Right lobe of liver (tissue), 4 donors: ENCODE data around the gene SPATA2.

Source experiments
- CTCF ChIP-seq, 4 donors: fragments of 200-600 bp in 3 of 4; fragments of 450-650 bp in 1 of 4; IDR thresholded peaks; one replicate each; pipeline versions ENCODE4 v1.5.1 to v1.8.0; 2016 to 2022; ENCODE audit warnings: antibody characterized with exemption in 4 of 4, mild to moderate bottlenecking in 2 of 4
- POLR2A ChIP-seq: fragments of 450-650 bp; IDR thresholded peaks from one replicate; pipeline ENCODE4 v1.6.1; 2017; ENCODE audit warnings: antibody characterized with exemption, mild to moderate bottlenecking
- donor health status: DM: no; HTN: no; CAD: no.
- donor health status: DM: no; HTN: no; CAD: no.
- donor health status: DM: no; HTN: yes; CAD: no.

- TF ChIP-seq CTCF (IDR thresholded peaks at IDR 0.05): no peak
- TF ChIP-seq POLR2A: no peak
These were observed 27.0 kb upstream of the SPATA2 start for GRCh38 chr20:49942303-49942702.
